SK-N-SH treated with all-trans-retinoic acid at 6 μM for 48 hours (cell line): Measurements from ENCODE around the gene BLM.

Source experiments
- ARNTL ChIP-seq: fragments of 450-650 bp; formaldehyde crosslinking; IDR thresholded peaks from 2 replicates; pipeline ENCODE4 v1.5.0; 2020; ENCODE audit warnings: low read depth, mild to moderate bottlenecking, moderate library complexity, borderline replicate concordance
- CREB5 ChIP-seq: fragments of 250-450 bp; sonication (Bioruptor Pico); IDR thresholded peaks from 2 replicates; pipeline ENCODE4 v1.5.1; 2020; ENCODE audit warnings: low read depth, mild to moderate bottlenecking, moderate library complexity
- ESRRG ChIP-seq: fragments of 250-450 bp; sonication (Bioruptor Pico); IDR thresholded peaks from 2 replicates; pipeline ENCODE4 v1.6.1; 2021; ENCODE audit warnings: mild to moderate bottlenecking
- GLIS3 ChIP-seq: fragments of 250-450 bp; sonication (Bioruptor Pico); IDR thresholded peaks from 2 replicates; pipeline ENCODE4 v1.5.0; 2020; ENCODE audit warnings: mild to moderate bottlenecking, moderate library complexity
- ISL1 ChIP-seq: fragments of 250-450 bp; sonication (Bioruptor Pico); IDR thresholded peaks from 2 replicates; pipeline ENCODE4 v2.1.2; 2022; ENCODE audit warnings: mild to moderate bottlenecking, moderate library complexity
- OSR1 ChIP-seq: fragments of 250-450 bp; sonication (Bioruptor Pico); IDR thresholded peaks from 2 replicates; pipeline ENCODE4 v1.8.0; 2022; ENCODE audit warnings: moderate library complexity, mild to moderate bottlenecking, inconsistent platforms
- PATZ1 ChIP-seq: fragments of 250-450 bp; sonication (Bioruptor Pico); IDR thresholded peaks from 2 replicates; pipeline ENCODE4 v1.8.0; 2020; ENCODE audit warnings: mild to moderate bottlenecking, moderate library complexity, borderline replicate concordance
- ZFP3 ChIP-seq: fragments of 250-450 bp; sonication (Bioruptor Pico); IDR thresholded peaks from 2 replicates; pipeline ENCODE4 v1.5.0; 2020; ENCODE audit warnings: mild to moderate bottlenecking, moderate library complexity
- ZNF8 ChIP-seq: fragments of 450-650 bp; formaldehyde crosslinking; IDR thresholded peaks from 2 replicates; pipeline ENCODE4 v1.5.0; 2020; ENCODE audit warnings: mild to moderate bottlenecking, moderate library complexity

GRCh38 chr15:90774731-90775514, 57.8 kb downstream of the BLM start:
- TF ChIP-seq OSR1 (CRISPR knock-in tag) (no peak), ISL1 (CRISPR knock-in tag) (no peak), ESRRG (CRISPR knock-in tag) (no peak), ZNF8 (CRISPR knock-in tag) (no peak), CREB5 (no peak), PATZ1 (CRISPR knock-in tag) (no peak), GLIS3 (no peak), ARNTL (CRISPR knock-in tag) (no peak), ZFP3 (CRISPR knock-in tag) (no peak)
